ENCODE data around the gene FRMD6.
"Not testable (repeated sequence)": the region's sequence is repeated elsewhere in the genome, so short reads cannot be mapped to it uniquely, and the experiment has no call there.

- TF ChIP-seq ZNF114 (CRISPR knock-in tag; IDR thresholded peaks at IDR 0.05); CTCF (conservative IDR thresholded peaks at IDR 0.05; ENCODE audit: low read depth in 2 of 2); ETS1 (IDR thresholded peaks at IDR 0.05); POLR2AphosphoS5 (IDR thresholded peaks at IDR 0.05; ENCODE audit: low read depth); EZH2phosphoT487 (IDR thresholded peaks at IDR 0.05; ENCODE audit: unreplicated experiment); NANOG (IDR thresholded peaks at IDR 0.05; ENCODE audit: borderline replicate concordance); CREB1 (CRISPR knock-in tag; IDR thresholded peaks at IDR 0.05; ENCODE audit: low read depth); EZH2 (IDR thresholded peaks at IDR 0.05; ENCODE audit: low read depth, unreplicated experiment); JUNB (IDR thresholded peaks at IDR 0.05; ENCODE audit: unreplicated experiment); REST (IDR thresholded peaks at IDR 0.05; ENCODE audit: unreplicated experiment); ZNF331 (CRISPR knock-in tag; IDR thresholded peaks at IDR 0.05; ENCODE audit: low read depth); STAT1 (IDR thresholded peaks at IDR 0.05; ENCODE audit: unreplicated experiment): not testable (repeated sequence)
Observed at GRCh38 chr14:51769261-51769660, 117.6 kb downstream of the FRMD6 start.
